GM15510 (cell line): ENCODE measurements around the gene CACNG5.

ENCODE experiments used
- POLR2A ChIP-seq: IDR thresholded peaks from 3 replicates; pipeline ENCODE4 v1.6.1; 2011; ENCODE audit warnings: borderline replicate concordance; ENCODE audit not compliant: insufficient read length; ENCODE audit errors: extremely low read depth

Gene CACNG5

GRCh38 chr17:66858226-66859083, 23.5 kb downstream of the CACNG5 start:
- TF ChIP-seq POLR2A, result no peak

- no peak for TF ChIP-seq POLR2A
These were observed 24.4 kb downstream of the CACNG5 start for GRCh38 chr17:66859353-66859752.

- TF ChIP-seq POLR2A, result no peak
These were observed 25.3 kb downstream of the CACNG5 start for GRCh38 chr17:66860204-66860603.

- TF ChIP-seq POLR2A, result no peak
These were observed 28.9 kb downstream of the CACNG5 start for GRCh38 chr17:66863820-66864219.

GRCh38 chr17:66865151-66865550, 30.2 kb downstream of the CACNG5 start:
- TF ChIP-seq POLR2A, result no peak

- TF ChIP-seq POLR2A, result no peak
These were observed 39.0 kb downstream of the CACNG5 start for GRCh38 chr17:66873962-66874361.

DNA sequence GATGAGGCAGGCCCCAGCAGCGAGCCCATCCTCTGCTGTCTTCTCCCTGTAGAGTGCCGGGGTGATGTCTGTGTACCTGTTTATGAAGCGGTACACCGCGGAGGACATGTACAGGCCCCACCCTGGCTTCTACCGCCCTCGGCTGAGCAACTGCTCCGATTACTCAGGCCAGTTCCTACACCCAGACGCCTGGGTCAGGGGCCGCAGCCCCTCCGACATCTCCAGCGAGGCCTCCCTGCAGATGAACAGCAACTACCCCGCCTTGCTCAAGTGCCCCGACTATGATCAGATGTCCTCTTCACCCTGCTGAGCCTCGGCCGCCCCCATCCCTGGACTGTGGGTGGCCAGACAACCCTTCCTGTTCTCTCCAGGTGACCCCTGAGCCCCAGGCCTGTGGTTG, 50.0 kb downstream of the CACNG5 start:
- TF ChIP-seq POLR2A, result no peak

DNA sequence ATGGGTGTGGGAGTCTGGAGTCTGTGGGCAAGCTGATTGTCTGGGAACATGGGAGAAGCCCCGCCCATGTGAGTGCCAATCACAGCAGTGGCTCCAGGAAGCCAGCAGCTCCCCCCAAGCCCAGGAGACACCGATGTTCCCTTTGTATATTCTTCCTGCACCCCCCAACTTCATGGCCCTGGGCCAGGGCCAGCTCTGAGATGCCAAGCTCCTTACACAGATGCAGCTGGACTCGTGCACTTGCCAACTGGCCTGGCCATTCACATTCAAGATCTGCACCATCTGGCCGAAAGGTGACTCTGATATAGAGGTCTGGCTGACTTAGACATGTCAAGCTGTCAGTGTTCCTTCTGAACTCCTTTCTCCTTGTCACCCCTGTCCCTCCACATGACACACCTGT, 50.5 kb downstream of the CACNG5 start:
- no peak for TF ChIP-seq POLR2A

DNA sequence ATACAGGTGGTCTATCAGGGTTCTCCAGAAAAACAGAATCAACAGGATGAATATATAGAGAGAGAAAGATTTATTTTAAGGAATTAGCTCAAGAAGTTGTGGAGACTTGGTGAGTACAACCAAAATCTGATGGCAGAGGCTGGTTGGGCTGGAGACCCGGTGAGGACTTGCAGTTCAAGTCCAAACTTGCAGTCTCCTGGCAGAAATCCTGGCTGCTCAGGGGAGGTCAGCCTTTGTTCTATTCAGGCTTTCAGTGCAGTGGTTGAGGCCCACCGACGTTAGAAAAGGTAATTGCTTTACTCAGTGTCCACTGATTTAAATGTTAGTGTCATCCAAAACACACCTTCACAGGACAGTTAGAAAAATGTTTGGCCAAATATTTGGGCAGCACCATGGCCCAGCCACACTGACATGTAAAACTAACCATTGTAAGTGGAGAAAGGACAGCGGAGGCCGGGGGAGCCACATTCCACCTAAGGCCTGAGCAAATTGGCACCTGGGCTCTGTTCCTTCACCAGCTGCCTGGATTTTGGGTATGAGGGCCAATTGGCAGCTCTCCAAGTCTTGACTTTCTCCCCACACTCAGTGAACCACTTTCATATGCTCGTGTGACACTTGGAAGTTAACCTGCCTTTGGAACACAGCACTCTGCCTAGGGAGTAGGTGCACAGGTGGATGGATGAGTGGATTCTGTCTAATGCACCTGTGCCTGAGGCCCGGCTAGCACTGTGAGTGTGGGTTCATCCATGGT, 54.7 kb downstream of the CACNG5 start:
- no peak for TF ChIP-seq POLR2A

- TF ChIP-seq POLR2A, result no peak
These were observed 57.3 kb downstream of the CACNG5 start for GRCh38 chr17:66892246-66892645.

DNA sequence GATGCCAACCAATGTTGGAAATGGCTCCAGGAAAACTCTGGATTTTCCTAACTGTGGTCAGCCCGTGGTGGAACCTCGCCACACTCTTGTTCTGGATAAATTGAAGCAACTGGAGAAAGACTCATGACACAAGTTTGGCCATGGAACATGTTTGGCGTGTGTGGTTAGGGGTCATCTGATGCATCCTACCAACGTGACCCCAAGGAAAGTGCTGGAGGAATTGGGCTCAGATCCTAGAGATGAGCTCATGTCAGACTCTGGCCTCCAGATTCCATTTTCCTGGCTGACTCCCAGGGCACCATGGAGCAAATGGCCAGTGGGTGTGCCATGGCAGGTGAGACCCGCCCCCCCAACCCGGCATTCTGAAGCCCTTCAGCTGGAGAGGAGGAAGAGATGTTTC, 58.5 kb downstream of the CACNG5 start:
- TF ChIP-seq POLR2A, result no peak

- TF ChIP-seq POLR2A, result no peak
These were observed 58.9 kb downstream of the CACNG5 start for GRCh38 chr17:66893863-66894262.

DNA sequence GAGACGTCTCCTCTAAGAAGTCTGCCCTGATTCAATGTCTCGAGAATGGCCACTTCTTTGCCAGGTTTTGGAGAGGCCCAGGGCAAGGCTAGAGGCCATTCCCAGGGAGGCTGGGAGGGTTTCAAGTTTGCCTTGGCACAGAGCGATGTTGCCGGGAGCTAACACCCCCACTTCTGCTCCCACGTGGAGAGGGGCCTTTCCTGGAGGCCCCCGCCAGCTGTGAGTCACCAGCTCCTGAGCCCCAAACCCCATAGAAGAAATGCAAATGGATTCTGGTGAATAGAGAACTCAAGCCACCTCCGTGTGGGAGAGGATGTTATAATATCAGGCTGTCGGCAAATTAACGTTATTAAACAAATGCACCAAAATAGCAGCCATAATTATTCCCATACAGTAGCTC, 62.2 kb downstream of the CACNG5 start:
- TF ChIP-seq POLR2A, result no peak

DNA sequence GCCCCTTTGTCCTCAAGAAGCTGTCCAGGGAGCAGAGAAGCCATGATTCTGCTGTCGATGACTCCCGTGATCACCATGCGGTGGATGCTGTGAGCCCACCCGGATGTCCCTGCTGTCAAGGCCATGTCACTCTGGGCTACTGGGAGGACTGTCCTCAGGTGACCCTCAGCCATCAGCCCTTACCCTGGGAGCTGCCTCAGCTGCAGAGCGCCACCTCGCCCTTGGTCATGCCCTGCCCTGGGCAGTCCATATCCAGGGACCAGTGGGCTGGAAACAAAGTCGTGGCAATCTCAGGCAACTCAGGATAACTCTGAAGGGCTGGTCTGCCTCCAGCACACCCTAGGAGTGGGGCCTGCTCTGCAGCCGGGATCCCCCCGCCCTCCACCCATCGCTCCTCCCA, 63.6 kb downstream of the CACNG5 start:
- TF ChIP-seq POLR2A, result no peak

DNA sequence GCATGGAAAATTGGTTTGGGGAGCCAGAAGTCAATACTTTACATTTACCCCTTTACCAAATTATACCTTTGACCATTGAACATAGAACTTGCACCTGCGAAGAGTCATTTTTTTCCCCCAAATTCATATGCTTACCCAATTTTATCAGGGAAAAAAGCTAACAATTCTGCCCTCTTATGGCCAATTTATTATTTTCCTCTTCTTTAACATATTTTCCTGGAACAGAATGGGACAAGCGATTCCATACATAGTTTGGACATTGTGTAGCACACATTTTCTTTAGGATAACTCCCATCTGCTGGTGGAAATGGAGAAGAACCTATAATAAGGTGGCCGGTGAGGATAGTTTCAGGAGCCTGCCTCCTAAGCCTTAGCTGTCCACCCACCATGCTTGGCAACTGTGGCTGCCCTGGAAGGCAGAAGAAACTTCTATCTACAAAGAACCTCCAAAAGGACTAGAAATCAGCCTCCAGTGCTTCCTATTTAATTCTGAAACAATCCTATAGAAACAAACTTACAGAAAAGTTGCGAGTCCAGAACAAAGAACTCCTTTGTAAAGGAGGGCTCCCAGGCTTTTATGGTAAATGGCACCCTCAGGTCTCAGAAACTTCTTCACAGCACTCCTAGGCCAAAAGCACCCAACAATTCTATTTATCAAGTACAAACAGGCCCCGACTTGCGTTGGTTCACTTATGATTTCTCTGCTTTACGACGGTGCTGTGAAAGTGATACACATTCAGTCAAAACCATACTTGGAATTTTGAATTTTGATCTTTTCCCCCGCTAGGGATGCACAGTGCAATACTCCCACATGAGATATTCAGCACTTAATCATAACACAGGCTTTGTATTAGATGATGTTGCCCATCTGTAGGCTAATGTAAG, 65.5 kb downstream of the CACNG5 start:
- no peak for TF ChIP-seq POLR2A
